Fibroblast of villous mesenchyme (primary cell): ENCODE data around the gene FXYD1. TPM values are rescaled to one million over a fixed set of nuclear protein-coding genes. Genes with fewer than 3 reads are reported as not detected.
"Not testable (repeated sequence)": the region's sequence is repeated elsewhere in the genome, so short reads cannot be mapped to it uniquely, and the experiment has no call there.

Experiments used
- DNase-seq: peaks from one replicate; pipeline ENCODE4 v3.0.0-alpha.2; 2010; ENCODE audit warnings: low read depth
- H3K4me3 ChIP-seq: 2 replicates; pipeline ENCODE4 v1.5.1; 2011; ENCODE audit warnings: low read depth, mild to moderate bottlenecking, low read length
- total RNA-seq: library from RNA; depleted of rRNA; stranded (reverse); fragments of >200 nt; gene quantifications from 2 replicates; pipeline ENCODE4 v1.2.3, GENCODE V29; 2012
- TF ChIP-seq, protein P1 (sequence below): IDR thresholded peaks from 2 replicates; pipeline ENCODE4 v1.5.1; 2012; ENCODE audit warnings: low read depth, mild to moderate bottlenecking, low read length; ENCODE audit not compliant: insufficient read depth

The FXYD1 gene
- total RNA-seq, 1 donor: not detected

- DNase-seq: no peak
- TF ChIP-seq, protein P1, sequence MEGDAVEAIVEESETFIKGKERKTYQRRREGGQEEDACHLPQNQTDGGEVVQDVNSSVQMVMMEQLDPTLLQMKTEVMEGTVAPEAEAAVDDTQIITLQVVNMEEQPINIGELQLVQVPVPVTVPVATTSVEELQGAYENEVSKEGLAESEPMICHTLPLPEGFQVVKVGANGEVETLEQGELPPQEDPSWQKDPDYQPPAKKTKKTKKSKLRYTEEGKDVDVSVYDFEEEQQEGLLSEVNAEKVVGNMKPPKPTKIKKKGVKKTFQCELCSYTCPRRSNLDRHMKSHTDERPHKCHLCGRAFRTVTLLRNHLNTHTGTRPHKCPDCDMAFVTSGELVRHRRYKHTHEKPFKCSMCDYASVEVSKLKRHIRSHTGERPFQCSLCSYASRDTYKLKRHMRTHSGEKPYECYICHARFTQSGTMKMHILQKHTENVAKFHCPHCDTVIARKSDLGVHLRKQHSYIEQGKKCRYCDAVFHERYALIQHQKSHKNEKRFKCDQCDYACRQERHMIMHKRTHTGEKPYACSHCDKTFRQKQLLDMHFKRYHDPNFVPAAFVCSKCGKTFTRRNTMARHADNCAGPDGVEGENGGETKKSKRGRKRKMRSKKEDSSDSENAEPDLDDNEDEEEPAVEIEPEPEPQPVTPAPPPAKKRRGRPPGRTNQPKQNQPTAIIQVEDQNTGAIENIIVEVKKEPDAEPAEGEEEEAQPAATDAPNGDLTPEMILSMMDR: no peak
- no peak overlapping the region for H3K4me3 ChIP-seq
Observed at GRCh38 chr19:35094656-35095055, 44.0 kb upstream of the FXYD1 start.

- DNase-seq: no peak
- TF ChIP-seq, protein P1: no peak
- H3K4me3 ChIP-seq: no peak overlapping the region
Observed at GRCh38 chr19:35095667-35096368, 42.8 kb upstream of the FXYD1 start.

DNA sequence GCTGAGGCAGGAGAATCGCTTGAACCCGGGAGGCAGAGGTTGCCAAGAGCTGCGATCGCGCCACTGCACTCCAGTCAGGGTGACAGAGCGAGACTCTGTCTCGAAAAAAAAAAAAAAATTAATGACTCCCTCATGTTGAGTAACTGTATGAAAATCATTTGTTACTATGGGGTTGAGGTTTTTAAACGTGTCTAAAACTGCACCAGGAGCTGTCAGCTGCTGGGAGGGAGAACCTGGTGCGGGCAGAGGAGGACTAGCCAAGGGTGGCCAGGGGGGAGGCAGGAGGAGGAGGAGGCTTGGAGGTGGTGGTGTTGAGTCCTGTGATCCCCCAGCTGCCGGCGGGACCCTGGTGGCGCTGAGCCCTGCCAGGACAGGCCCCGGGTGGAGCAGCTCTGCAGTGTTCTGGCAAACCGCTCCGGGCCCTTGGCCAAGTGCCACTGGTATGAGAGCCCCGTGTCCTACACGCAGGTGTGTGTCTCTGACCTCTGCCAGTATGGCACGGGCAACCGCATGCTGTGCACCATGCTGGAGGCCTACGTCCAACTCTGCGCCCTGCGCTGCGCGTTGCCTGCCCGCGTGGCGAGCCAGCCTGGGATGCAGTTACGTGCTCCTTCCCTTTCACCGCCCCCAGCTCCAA, 40.1 kb upstream of the FXYD1 start:
- no peak for DNase-seq

DNA sequence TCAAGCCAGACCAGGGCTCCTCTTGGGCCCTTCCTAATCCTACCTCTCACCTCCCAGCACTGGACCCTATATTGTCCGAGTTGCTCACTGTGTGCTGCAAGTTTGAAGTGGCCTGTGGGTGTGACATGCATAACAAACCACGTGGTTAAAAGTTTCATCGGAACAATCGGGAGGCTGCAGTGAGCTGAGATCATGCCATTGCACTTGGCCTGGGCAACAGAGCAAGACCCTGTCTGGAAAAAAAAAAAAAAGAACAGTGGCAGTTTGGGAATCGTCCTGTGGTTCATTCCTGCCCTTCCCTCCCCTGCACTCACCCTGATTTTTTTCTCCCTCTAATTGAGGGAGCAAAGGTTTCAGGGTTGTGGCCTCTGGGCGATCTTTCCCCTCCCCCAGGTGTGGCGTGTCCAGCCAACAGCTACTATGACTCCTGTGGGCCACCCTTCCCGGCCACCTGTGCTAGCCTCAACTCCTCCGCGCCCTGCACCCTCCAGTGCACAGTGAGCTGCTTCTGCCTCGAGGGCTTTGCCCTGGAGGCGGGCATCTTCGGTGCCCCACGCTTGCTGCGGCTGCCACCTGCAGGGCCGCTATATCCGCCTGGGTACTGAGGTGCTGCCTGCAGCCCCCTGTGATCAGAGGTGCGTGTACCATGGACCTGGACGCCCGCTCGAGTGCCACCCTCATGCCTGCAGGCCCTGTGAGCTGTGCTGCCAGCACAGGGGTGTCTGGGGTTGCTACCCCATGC, 39.3 kb upstream of the FXYD1 start:
- H3K4me3 ChIP-seq: no peak overlapping the region
- no peak for DNase-seq
- TF ChIP-seq, protein P1: no peak

More for the DNA sequence above, 40.1 kb upstream of the FXYD1 start:
- TF ChIP-seq, protein P1: no peak
- H3K4me3 ChIP-seq: no peak overlapping the region

- H3K4me3 ChIP-seq: no peak overlapping the region
- no peak for DNase-seq
- TF ChIP-seq, protein P1: no peak
Observed at GRCh38 chr19:35099897-35100275, 38.7 kb upstream of the FXYD1 start.

DNA sequence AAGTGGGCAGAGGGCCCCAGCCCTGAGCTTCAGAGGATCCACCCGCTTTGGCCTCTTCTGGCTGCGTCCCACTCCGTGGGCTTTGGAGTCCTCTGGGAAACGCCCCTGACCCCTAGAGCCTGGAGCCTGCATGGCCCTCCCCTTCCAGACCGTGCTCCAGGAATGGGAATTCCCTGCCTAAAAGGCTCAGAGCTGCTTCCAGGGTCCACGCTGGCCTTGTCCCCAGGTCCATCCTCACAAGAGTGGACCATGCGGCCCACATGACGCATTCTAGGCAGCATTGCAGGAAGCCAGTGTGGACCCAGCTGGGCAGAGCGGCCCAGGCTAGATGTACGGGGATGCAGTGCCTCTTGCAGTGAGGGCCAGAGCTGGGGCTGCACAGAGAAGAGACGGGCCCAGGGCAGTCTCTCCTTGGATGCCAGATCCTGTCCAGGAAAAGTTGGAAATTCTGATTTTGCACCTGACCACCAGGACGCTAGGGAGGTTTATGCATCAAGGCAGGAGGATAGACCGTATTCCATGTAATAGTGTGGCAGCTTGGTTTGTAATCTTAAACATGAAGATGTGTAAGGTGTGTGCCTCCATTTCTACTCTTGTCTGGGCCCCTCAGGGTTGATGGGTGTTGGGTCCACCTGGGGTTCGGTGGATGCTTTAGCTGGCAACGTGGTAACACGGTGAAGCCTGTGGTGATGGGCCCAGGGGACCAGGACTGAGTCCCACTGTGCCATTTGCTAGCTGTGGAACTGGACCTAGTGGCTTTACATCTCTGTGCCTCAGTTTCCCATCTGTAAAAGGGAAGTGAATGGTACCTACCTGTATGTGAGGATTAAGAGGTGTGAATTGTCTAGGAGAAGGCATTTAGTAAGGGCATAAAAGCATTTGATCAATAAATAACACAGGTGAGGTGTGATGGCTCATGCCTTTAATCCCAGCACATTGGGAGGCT, 37.8 kb upstream of the FXYD1 start:
- TF ChIP-seq, protein P1: no peak
- H3K4me3 ChIP-seq: no peak overlapping the region
- DNase-seq: no peak

- not testable (repeated sequence) for H3K4me3 ChIP-seq, DNase-seq
Observed at GRCh38 chr19:35101949-35102348, 36.7 kb upstream of the FXYD1 start.

DNA sequence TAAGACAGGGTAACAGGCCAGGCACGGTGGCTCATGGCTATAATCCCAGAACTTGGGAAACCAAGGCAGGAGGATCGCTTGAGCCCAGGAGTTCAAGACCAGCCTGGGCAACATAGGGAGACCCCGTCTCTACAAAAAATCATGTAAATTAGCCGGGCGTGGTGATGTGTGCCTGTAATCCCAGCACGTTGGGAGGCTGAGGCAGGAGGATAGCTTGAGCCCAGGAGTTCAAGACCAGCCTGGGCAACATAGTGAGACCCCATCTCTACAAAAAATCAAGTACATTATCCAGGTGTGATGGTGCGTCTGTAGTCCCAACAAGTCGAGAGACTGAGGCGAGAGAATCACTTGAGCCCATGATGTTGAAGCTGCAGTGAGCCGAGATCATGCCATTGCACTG, 35.0 kb upstream of the FXYD1 start:
- DNase-seq, H3K4me3 ChIP-seq: not testable (repeated sequence)
